Pancreas (tissue), 10 donors: ENCODE results near the gene BZW2. TPM values are rescaled to one million over a fixed set of nuclear protein-coding genes. Genes with fewer than 3 reads are reported as not detected.
A peak's percentile ranks its signal among the peaks of the same experiment; 100 is the strongest.

ENCODE experiments used
- ATAC-seq, 4 donors: fragments of 200-7000 bp; cut with Tn5 transposase; one replicate each; pipeline versions ENCODE4 v1.8.0 to v1.9.1; 2020; ENCODE audit warnings: mild to moderate bottlenecking in 4 of 4, moderate library complexity in 4 of 4
- DNase-seq, 6 donors: peaks; one replicate each; pipeline ENCODE4 v3.0.0-alpha.2; 2020
- FAIRE-seq: peaks from 2 replicates; lab custom pipeline; 2012; peaks lifted over from hg19 to GRCh38; lab: Jason Lieb, UNC
- H3K27ac ChIP-seq, 4 donors: fragments of 200-600 bp; sonication (generic); 1 replicate in 3 of 4; 2 replicates in 1 of 4; pipeline versions ENCODE4 v1.5.0 to v1.8.0; 2020
- H3K27me3 ChIP-seq, 4 donors: fragments of 200-600 bp; one replicate each; pipeline ENCODE4 v1.8.0; 2021
- H3K36me3 ChIP-seq, 3 donors: fragments of 200-600 bp; sonication (generic) in 1 of 3; one replicate each; pipeline versions ENCODE4 v1.5.0 to v1.8.0; 2020 to 2021
- H3K4me1 ChIP-seq, 3 donors: fragments of 200-600 bp; one replicate each; pipeline ENCODE4 v1.8.0; 2021
- H3K4me3 ChIP-seq, 4 donors: fragments of 200-600 bp; sonication (generic) in 2 of 4; one replicate each; pipeline versions ENCODE4 v1.5.0 to v1.8.0; 2020 to 2021
- H3K9me3 ChIP-seq, 4 donors: fragments of 200-600 bp; one replicate each; pipeline ENCODE4 v1.8.0; 2021
- CTCF ChIP-seq, 4 donors: fragments of 200-600 bp; sonication (generic) in 3 of 4; IDR thresholded peaks; one replicate each; pipeline versions ENCODE4 v1.5.0 to v1.8.0; 2021; ENCODE audit warnings: antibody characterized with exemption in 4 of 4
- WGBS, 2 donors: extraction: QIAGEN DNeasy Blood & Tissue Kit; methylation state at CpG; one replicate each; pipeline ENCODE4 v1.1.7; 2013; 5-methylcytosine and 5-hydroxymethylcytosine counted together
- intact Hi-C, 3 donors: fragments of 100-400 bp; cut with DNase I; formaldehyde crosslinking; loops; one replicate each; pipeline versions ENCODE4 v1.11.1 to v1.14.2; 2022
- polyA plus RNA-seq, 2 donors: library from polyadenylated mRNA; stranded (reverse); fragments of 200-250 nt; gene quantifications; one replicate each; pipeline ENCODE4 v1.2.3, GENCODE V29; 2013
- total RNA-seq, 6 donors: library from RNA; stranded (reverse); fragmentation: NEBNext Ultra II Directional in 4 of 6; extraction: Animal tissue kit (Norgen Biotek cat#: 25700) in 4 of 6; gene quantifications; one replicate each; pipeline versions ENCODE4 v1.2.1 to v1.2.4, GENCODE V29; 2021 to 2023
- donor health status: healthy with polysubstance abuse.
- donor health status: DM: no; HTN: no; CAD: no; lungs with moderate emphysema.
- donor health status: DM: no; HTN: no; CAD: no.
- donor health status: control.
- donor health status: control.
- donor health status: Bipolar disorder and iron deficiency.
- donor health status: DM: yes; HTN: yes; CAD: no.
- donor health status: DM: no; HTN: no; CAD: no.
- donor health status: DM: no; HTN: no; CAD: no.
- donor health status: DM: yes; HTN: yes; CAD: no.

BZW2 gene
- total RNA-seq (10 to 100 TPM; 15.3 to 29.9 (median 21.1) TPM), polyA plus RNA-seq (10 to 100 TPM; 10.5 to 12.9 TPM)

GRCh38 chr7:16645593-16646471, at the start of gene BZW2, which contains the start of gene ANKMY2:
BZW2 (plus strand) TSS chr7:16646181; CDS start chr7:16665444, 19,263 bp downstream.
ANKMY2 (minus strand) TSS chr7:16645754; CDS start chr7:16645573, 181 bp downstream.
- peak within 1 kb of the TSS; percentile 89 to 96 (median 93) for H3K27ac ChIP-seq
- peak; percentile 92 to 96 (median 94) for ATAC-seq
- DNase-seq, result peak; percentile 94 to 96 (median 96)
- peak; percentile 9 for FAIRE-seq
- no peaks in the 10 kb centered on the region for H3K27me3 ChIP-seq
- peak within 1 kb of the TSS; percentile 64 to 95 (median 86) for H3K4me3 ChIP-seq
- peak in 1 of 4 donors; percentile 17 for TF ChIP-seq CTCF (IDR thresholded peaks at IDR 0.05)
- H3K36me3 ChIP-seq, result no peaks in the 10 kb centered on the region
- 0% methylated on average over 72 to 73 of the region's 73 CpGs for WGBS, 2 donors
- no peaks in the 10 kb centered on the region for H3K9me3 ChIP-seq
- intact Hi-C loops, result no loop called here
- H3K4me1 ChIP-seq, result peaks cover 0 to 34% (median 23%) of the 10 kb centered on the region in 3 donors

- 74 to 78% methylated on average over 4 of the region's 4 CpGs for WGBS, 2 donors
- intact Hi-C loops, result no loop called here
- TF ChIP-seq CTCF (IDR thresholded peaks at IDR 0.05), result no peak
- H3K9me3 ChIP-seq, result no peaks in the 10 kb centered on the region
- no peak overlapping the region for H3K27ac ChIP-seq
- no peak for ATAC-seq
- no peaks in the 10 kb centered on the region for H3K4me1 ChIP-seq
- DNase-seq, result no peak
- H3K36me3 ChIP-seq, result peaks cover 0 to 8% (median 0%) of the 10 kb centered on the region in 3 donors
- FAIRE-seq, result no peak
- no peak overlapping the region for H3K4me3 ChIP-seq
- H3K27me3 ChIP-seq, result no peaks in the 10 kb centered on the region
Measured at GRCh38 chr7:16598015-16598414, 48.0 kb upstream of the BZW2 start.

- Histone ChIP-seq H3K36me3 (peaks cover 0 to 8% (median 0%) of the 10 kb centered on the region in 3 donors), H3K4me3 (no peak overlapping the region), H3K27me3 (no peaks in the 10 kb centered on the region), H3K4me1 (no peaks in the 10 kb centered on the region), H3K9me3 (no peaks in the 10 kb centered on the region), H3K27ac (no peak overlapping the region)
- no peak for TF ChIP-seq CTCF (IDR thresholded peaks at IDR 0.05)
- WGBS, 2 donors, result 74% methylated on average over 7 of the region's 7 CpGs
- ATAC-seq (peak in 1 of 4 donors; percentile 21), DNase-seq (no peak), FAIRE-seq (no peak)
- intact Hi-C loops, result no loop called here
Measured at GRCh38 chr7:16599860-16600259, 46.1 kb upstream of the BZW2 start.

- no peak for FAIRE-seq
- DNase-seq, result peak in 1 of 6 donors; percentile 31
- TF ChIP-seq CTCF (IDR thresholded peaks at IDR 0.05), result no peak
- Histone ChIP-seq H3K27ac (no peak overlapping the region), H3K36me3 (peaks cover 0 to 8% (median 0%) of the 10 kb centered on the region in 3 donors), H3K9me3 (no peaks in the 10 kb centered on the region), H3K4me1 (no peaks in the 10 kb centered on the region), H3K27me3 (no peaks in the 10 kb centered on the region), H3K4me3 (no peak overlapping the region)
- ATAC-seq, result peak; percentile 66 to 83 (median 74)
- intact Hi-C loops, result no loop called here
Measured at GRCh38 chr7:16603633-16604032, 42.3 kb upstream of the BZW2 start.
